Lower leg skin (tissue), 4 donors: Measurements from ENCODE around the gene DIRAS1. TPM values are rescaled to one million over a fixed set of nuclear protein-coding genes. Genes with fewer than 3 reads are reported as not detected.

ENCODE experiments used
- DNase-seq, 2 donors: peaks; one replicate each; pipeline ENCODE4 v3.0.0-alpha.2; 2019; ENCODE audit warnings: low spot score in 2 of 2
- H3K4me3 ChIP-seq: fragments of 200-600 bp; sonication (generic); 2 replicates; pipeline ENCODE4 v1.5.1; 2017; ENCODE audit warnings: mild to moderate bottlenecking, low read depth; ENCODE audit not compliant: poor library complexity, severe bottlenecking
- POLR2A ChIP-seq, 2 donors: fragments of 450-650 bp; IDR thresholded peaks; one replicate each; pipeline ENCODE4 v1.6.1; 2016 to 2017; ENCODE audit warnings: antibody characterized with exemption in 2 of 2, mild to moderate bottlenecking in 1 of 2, moderate library complexity in 1 of 2
- WGBS, 2 donors: methylation state at CpG; one replicate each; pipeline ENCODE4 v1.1.5; 2018; 5-methylcytosine and 5-hydroxymethylcytosine counted together
- intact Hi-C: fragments of 100-400 bp; cut with DNase I; formaldehyde crosslinking; loops from one replicate; pipeline ENCODE4 v1.15.0; 2023; ENCODE audit warnings: low total_unique reads
- total RNA-seq, 4 donors: library from RNA; depleted of rRNA; stranded (reverse); fragments of >200 nt; gene quantifications; one replicate each; pipeline ENCODE4 v1.1.0, GENCODE V29; 2016
- TF ChIP-seq, protein P1 (sequence below), 3 donors: fragments of 450-650 bp; IDR thresholded peaks; one replicate each; pipeline ENCODE4 v1.5.1; 2016; ENCODE audit warnings: antibody characterized with exemption in 3 of 3, mild to moderate bottlenecking in 3 of 3, moderate library complexity in 2 of 3

DIRAS1 gene
- total RNA-seq, 4 donors from 2014 or later = 0.46 to 6.1 (median 3.4) TPM

DNA sequence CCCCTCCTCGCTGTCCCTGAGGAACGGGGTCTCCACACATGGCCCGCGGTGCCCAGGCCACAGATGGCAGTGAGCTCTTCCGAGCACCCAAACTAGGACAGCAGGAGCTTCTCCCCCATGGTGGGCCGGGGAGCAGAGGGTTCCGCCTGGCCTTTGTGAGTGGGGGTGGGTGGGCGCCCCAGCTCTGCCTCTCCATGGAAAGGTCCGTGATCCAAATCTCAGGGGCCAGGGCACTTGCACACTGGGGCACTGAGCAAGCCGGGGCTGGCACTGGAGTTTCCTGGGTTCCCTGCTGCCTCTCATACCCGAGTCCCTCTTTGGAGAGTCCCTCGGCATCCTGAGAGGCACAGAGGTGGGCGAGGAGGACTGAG lies 2.2 kb upstream of the DIRAS1 start:
- no peak for DNase-seq
- 49 to 58% methylated on average over 12 to 13 of the region's 13 CpGs for WGBS, 2 donors
- no peak overlapping the region for H3K4me3 ChIP-seq
- intact Hi-C loops = no loop called here
- TF ChIP-seq POLR2A (IDR thresholded peaks at IDR 0.05) = no peak
- TF ChIP-seq, protein P1, sequence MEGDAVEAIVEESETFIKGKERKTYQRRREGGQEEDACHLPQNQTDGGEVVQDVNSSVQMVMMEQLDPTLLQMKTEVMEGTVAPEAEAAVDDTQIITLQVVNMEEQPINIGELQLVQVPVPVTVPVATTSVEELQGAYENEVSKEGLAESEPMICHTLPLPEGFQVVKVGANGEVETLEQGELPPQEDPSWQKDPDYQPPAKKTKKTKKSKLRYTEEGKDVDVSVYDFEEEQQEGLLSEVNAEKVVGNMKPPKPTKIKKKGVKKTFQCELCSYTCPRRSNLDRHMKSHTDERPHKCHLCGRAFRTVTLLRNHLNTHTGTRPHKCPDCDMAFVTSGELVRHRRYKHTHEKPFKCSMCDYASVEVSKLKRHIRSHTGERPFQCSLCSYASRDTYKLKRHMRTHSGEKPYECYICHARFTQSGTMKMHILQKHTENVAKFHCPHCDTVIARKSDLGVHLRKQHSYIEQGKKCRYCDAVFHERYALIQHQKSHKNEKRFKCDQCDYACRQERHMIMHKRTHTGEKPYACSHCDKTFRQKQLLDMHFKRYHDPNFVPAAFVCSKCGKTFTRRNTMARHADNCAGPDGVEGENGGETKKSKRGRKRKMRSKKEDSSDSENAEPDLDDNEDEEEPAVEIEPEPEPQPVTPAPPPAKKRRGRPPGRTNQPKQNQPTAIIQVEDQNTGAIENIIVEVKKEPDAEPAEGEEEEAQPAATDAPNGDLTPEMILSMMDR (IDR thresholded peaks at IDR 0.05) = no peak

DNA sequence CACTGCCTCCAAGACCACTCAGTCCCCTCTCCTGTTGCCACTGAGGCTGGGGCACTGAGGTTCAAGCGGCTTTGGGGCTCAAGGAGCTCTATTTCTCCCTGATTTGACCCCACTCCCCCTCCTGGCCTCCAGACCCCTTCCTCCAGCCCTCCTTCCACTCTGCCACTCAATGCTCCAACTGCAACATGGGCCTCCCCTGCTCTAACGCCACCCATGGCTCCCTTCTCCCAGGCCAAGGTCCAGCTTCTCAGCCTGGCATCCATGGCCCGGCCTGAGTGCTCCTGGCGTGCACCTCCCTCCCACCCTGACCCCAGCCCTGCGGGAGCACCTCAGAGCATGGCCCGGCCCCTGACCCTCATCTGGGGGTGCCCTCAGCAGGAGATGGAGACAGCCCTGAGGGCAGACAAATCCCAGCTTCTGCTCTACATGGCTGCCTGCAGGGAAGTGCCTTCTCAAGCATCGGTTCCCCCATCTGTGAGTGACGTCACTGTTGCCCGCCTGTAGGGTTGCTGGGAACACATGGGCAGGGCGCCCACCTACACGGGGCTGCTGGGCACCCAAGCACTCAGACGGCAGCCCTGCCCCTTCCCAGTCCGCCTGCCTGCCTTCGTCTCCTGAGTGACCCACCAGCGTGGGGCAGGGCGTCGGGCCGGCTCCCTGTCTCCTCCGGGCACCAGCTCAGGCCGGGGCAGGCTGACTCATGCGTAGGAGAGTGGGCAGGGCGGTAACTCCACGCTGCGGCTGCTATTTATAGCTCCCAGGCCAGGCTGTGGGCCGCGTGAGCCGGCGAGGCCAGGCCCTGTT lies 1.6 kb upstream of the DIRAS1 start:
- TF ChIP-seq, protein P1 (IDR thresholded peaks at IDR 0.05) = no peak
- TF ChIP-seq POLR2A (IDR thresholded peaks at IDR 0.05) = no peak
- intact Hi-C loops = no loop called here
- DNase-seq = no peak
- H3K4me3 ChIP-seq = no peak overlapping the region
- WGBS, 2 donors = 31 to 52% methylated on average over 10 to 25 of the region's 28 CpGs

DNA sequence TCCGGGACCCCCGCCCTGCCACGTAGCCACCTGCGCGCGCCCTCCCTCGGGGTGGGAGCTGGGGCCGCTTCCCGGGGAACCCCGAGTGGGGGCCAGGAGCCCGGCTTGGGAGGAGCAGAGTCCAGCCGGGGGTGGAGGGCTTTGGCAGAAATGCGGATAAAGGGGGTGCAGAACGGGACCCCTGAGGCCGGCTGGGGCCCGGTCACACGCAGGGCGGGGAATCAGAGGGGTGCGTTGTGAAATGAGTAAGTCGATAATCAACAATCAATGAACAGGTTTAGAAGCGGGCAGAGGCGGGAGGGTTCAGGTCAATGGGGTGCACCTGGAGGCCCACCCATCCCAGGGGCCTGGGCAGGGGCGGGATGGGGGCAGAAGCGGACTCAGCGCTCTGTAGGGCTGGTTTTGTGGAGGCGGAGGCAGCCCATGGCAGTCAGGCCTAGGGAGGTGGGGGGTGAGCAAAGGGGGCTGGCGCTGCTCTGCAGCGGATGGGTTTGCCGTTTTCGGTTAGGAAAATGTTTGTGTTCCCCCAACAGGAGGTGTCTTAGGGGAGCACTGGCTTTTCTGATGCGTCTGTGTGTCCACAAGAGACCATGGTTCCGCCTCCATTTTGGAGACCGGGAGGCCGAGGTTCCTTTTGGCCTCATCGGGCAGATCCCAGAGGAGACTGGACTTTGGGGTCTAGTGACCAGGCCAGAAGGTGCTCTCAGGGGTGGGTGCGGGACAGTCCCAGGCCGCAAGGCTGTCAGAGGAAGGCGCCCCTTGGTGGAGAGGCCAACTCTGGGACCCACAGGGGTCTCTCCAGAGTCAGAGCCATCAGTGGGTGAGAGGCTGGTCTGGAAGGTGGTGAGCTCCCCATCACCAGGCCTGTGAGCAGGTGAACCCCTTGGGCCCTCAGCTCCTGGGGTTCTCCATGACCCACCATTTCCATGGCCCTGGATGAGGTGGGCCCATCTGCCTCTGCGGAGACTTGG lies 683 bp upstream of the DIRAS1 start:
- TF ChIP-seq, protein P1 (IDR thresholded peaks at IDR 0.05) = no peak
- no peak for TF ChIP-seq POLR2A (IDR thresholded peaks at IDR 0.05)
- no peak overlapping the region for H3K4me3 ChIP-seq
- DNase-seq = no peak
- intact Hi-C loops = no loop called here
- 38 to 43% methylated on average over 32 to 35 of the region's 39 CpGs for WGBS, 2 donors

DNA sequence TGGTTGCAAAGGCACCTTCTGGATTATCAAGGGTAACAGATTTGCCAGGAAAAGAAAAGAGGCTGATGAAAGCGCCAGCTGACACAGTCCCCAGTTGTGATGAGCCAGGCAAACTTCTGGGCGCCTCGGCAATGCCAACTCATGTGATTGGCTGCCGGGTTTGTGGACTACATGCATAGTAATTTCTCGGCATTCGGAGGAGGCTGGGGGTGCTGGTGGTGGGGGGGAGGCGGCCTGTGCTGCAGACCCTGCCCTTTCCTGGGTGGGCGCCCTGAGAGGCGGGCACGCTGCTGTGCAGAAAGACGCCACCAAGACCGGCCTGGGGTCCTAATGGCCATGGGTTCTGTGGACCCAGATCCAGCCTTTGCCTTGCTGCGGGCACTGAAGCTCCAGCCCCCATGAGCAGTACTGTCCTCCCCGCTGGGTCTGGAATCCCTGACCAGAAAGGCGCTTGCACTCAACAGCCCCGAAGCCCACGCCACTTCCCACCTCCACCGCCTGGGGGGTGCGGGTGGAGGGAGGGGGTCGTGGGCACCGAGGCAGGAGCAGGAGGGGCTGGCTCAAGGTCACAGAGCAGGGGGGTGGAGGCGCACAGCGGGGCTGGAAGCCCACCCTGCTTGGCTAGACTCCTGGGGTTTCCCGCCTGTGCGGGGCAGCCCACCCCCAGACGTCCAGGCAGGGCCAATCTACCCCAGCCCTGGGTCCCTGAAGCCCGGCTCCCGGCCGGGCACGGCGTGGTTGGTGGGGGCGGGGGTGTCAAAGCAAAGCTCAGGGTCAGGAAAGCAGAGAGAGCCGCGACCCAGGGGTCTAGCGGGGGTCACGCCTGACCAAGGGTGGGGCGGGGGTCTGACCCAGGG lies 1.0 kb downstream of the DIRAS1 start:
- intact Hi-C loops = no loop called here
- H3K4me3 ChIP-seq = no peak overlapping the region
- DNase-seq = no peak
- TF ChIP-seq, protein P1 (IDR thresholded peaks at IDR 0.05) = no peak
- no peak for TF ChIP-seq POLR2A (IDR thresholded peaks at IDR 0.05)
- 1 to 4% methylated on average over 14 to 18 of the region's 37 CpGs for WGBS, 2 donors

DNA sequence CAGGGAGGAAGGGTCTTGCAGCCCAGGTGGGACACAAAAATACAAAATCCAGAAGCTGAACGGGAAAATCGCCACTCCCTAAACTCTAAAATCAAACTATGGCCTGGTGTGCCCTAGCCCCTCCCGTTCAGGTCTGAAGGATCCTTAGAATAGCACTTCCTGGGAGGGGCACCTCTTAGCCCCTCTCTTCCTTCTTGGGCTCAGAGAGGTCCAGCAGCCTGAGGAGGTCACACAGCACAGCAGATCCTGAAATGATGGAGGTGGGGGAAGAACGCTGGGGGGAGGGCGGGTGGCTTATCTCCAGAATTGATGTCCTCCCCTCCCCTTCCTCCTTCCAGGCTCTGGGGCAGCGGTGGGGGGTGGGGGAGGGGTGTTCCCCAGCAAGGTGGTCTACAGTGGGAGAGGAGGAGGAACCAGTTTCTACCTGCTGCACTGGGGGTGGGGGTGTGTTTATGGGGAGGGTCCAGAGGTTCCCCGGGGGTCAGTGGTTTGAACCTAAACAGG lies 1.9 kb downstream of the DIRAS1 start:
- TF ChIP-seq, protein P1 (IDR thresholded peaks at IDR 0.05) = no peak
- TF ChIP-seq POLR2A (IDR thresholded peaks at IDR 0.05) = no peak
- intact Hi-C loops = no loop called here
- 47 to 61% methylated on average over 7 of the region's 7 CpGs for WGBS, 2 donors
- DNase-seq = no peak
- H3K4me3 ChIP-seq = no peak overlapping the region
